Right atrium auricular region (tissue), 2 donors: ENCODE results near the gene B4GALT7. TPM values are rescaled to one million over a fixed set of nuclear protein-coding genes. Genes with fewer than 3 reads are reported as not detected.
A peak's percentile ranks its signal among the peaks of the same experiment; 100 is the strongest.
"Not testable (repeated sequence)": the region's sequence is repeated elsewhere in the genome, so short reads cannot be mapped to it uniquely, and the experiment has no call there.

Experiments
- DNase-seq: peaks from one replicate; pipeline ENCODE4 v3.0.0-alpha.2; 2019; ENCODE audit warnings: low spot score
- H3K27ac ChIP-seq, 2 donors: fragments of 200-600 bp; sonication (generic); 1 replicate in 1 of 2; 2 replicates in 1 of 2; pipeline ENCODE4 v1.5.1; 2016 to 2019
- H3K27me3 ChIP-seq, 2 donors: fragments of 200-600 bp; sonication (generic); one replicate each; pipeline versions ENCODE4 v1.5.1 to v1.6.0; 2017 to 2019
- H3K36me3 ChIP-seq: fragments of 200-600 bp; sonication (generic); one replicate; pipeline ENCODE4 v1.5.1; 2016
- H3K4me1 ChIP-seq, 2 donors: fragments of 200-600 bp; sonication (generic); one replicate each; pipeline versions ENCODE4 v1.5.1 to v1.6.0; 2017 to 2019
- H3K4me3 ChIP-seq, 2 donors: fragments of 200-600 bp; sonication (generic); 1 replicate in 1 of 2; 2 replicates in 1 of 2; pipeline ENCODE4 v1.5.1; 2017 to 2019; ENCODE audit warnings: mild to moderate bottlenecking in 1 of 2, moderate library complexity in 1 of 2
- H3K9me3 ChIP-seq, 2 donors: fragments of 200-600 bp; sonication (generic); one replicate each; pipeline ENCODE4 v1.5.1; 2019
- CTCF ChIP-seq, 2 donors: fragments of 200-600 bp; sonication (generic); IDR thresholded peaks; one replicate each; pipeline ENCODE4 v1.5.1; 2019; ENCODE audit warnings: antibody characterized with exemption in 2 of 2
- total RNA-seq, 2 donors: library from RNA; depleted of rRNA; stranded (reverse); fragments of >200 nt; gene quantifications; one replicate each; pipeline ENCODE4 v1.1.0, GENCODE V29; 2016

The B4GALT7 gene
- total RNA-seq, 2 donors from 2014 or later, result 12.2 to 21.3 TPM

GRCh38 chr5:177555665-177556064 lies 44.3 kb upstream of the B4GALT7 start:
- no peaks in the 10 kb centered on the region for H3K9me3 ChIP-seq
- DNase-seq, result no peak
- H3K4me3 ChIP-seq, result no peak overlapping the region
- peaks cover 0 to 21% of the 10 kb centered on the region in 2 donors for H3K4me1 ChIP-seq
- no peaks in the 10 kb centered on the region for H3K27me3 ChIP-seq
- H3K36me3 ChIP-seq, result no peaks in the 10 kb centered on the region
- peak overlapping the region; percentile 35 to 69 for H3K27ac ChIP-seq
- no peak for TF ChIP-seq CTCF (IDR thresholded peaks at IDR 0.05)

- no peaks in the 10 kb centered on the region for H3K27me3 ChIP-seq
- no peak overlapping the region for H3K27ac ChIP-seq
- H3K4me1 ChIP-seq, result peaks cover 0 to 21% of the 10 kb centered on the region in 2 donors
- no peaks in the 10 kb centered on the region for H3K36me3 ChIP-seq
- no peaks in the 10 kb centered on the region for H3K9me3 ChIP-seq
- no peak for TF ChIP-seq CTCF (IDR thresholded peaks at IDR 0.05)
- no peak for DNase-seq
- H3K4me3 ChIP-seq, result no peak overlapping the region
These were observed 42.8 kb upstream of the B4GALT7 start for GRCh38 chr5:177557041-177557647.

GRCh38 chr5:177557796-177558195 lies 42.1 kb upstream of the B4GALT7 start:
- no peaks in the 10 kb centered on the region for H3K9me3 ChIP-seq
- TF ChIP-seq CTCF (IDR thresholded peaks at IDR 0.05), result no peak
- peaks cover 0 to 15% of the 10 kb centered on the region in 2 donors for H3K4me1 ChIP-seq
- no peaks in the 10 kb centered on the region for H3K27me3 ChIP-seq
- H3K4me3 ChIP-seq, result no peak overlapping the region
- H3K36me3 ChIP-seq, result no peaks in the 10 kb centered on the region
- DNase-seq, result no peak
- H3K27ac ChIP-seq, result no peak overlapping the region

- not testable (repeated sequence) for DNase-seq, H3K27me3 ChIP-seq, H3K36me3 ChIP-seq, H3K4me1 ChIP-seq, H3K4me3 ChIP-seq, H3K27ac ChIP-seq, H3K9me3 ChIP-seq
These were observed 40.4 kb upstream of the B4GALT7 start for GRCh38 chr5:177559446-177559941.

GRCh38 chr5:177565046-177565445 lies 34.9 kb upstream of the B4GALT7 start:
- Histone ChIP-seq H3K4me3 (no peak overlapping the region), H3K27me3 (no peaks in the 10 kb centered on the region), H3K27ac (no peak overlapping the region), H3K9me3 (no peaks in the 10 kb centered on the region), H3K4me1 (no peaks in the 10 kb centered on the region), H3K36me3 (no peaks in the 10 kb centered on the region)
- TF ChIP-seq CTCF (IDR thresholded peaks at IDR 0.05), result no peak
- DNase-seq, result no peak

- DNase-seq, result no peak
- no peaks in the 10 kb centered on the region for H3K4me1 ChIP-seq
- H3K27me3 ChIP-seq, result no peaks in the 10 kb centered on the region
- H3K36me3 ChIP-seq, result no peaks in the 10 kb centered on the region
- H3K27ac ChIP-seq, result no peak overlapping the region
- no peaks in the 10 kb centered on the region for H3K9me3 ChIP-seq
- H3K4me3 ChIP-seq, result no peak overlapping the region
- no peak for TF ChIP-seq CTCF (IDR thresholded peaks at IDR 0.05)
These were observed 31.6 kb upstream of the B4GALT7 start for GRCh38 chr5:177568326-177568725.
